AG20443 (cell line): ENCODE data around the gene GRIP2.

Source experiments
- DNase-seq: peaks from one replicate; pipeline ENCODE4 v3.0.0; 2012; ENCODE audit warnings: low spot score, mixed read lengths

The GRIP2 gene

GRCh38 chr3:14561051-14561960 lies 21.2 kb upstream of the GRIP2 start:
- DNase-seq: peak; percentile 79

DNA sequence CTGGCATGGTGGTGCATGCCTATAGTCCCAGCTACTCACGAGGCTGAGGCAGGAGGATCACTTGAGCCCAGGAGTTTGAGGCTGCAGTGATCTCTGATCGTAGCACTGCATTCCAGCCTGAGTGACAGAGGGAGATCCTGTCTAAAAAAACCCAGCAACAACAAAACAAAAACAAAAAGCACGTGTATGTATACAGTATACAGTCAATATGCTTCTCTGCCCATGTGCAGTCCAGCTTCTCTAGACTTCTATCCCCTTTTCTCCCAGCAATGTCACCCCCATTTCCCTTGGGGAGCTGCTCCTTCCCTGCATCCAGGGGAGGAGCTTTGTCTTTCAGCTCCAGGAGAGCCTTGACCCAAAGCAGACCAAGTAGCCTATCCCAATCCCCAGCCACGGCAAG lies 20.0 kb upstream of the GRIP2 start:
- DNase-seq: no peak

GRCh38 chr3:14558029-14558428 lies 17.9 kb upstream of the GRIP2 start:
- no peak for DNase-seq

- DNase-seq: no peak
Measured at GRCh38 chr3:14555835-14556234, 15.7 kb upstream of the GRIP2 start.

DNA sequence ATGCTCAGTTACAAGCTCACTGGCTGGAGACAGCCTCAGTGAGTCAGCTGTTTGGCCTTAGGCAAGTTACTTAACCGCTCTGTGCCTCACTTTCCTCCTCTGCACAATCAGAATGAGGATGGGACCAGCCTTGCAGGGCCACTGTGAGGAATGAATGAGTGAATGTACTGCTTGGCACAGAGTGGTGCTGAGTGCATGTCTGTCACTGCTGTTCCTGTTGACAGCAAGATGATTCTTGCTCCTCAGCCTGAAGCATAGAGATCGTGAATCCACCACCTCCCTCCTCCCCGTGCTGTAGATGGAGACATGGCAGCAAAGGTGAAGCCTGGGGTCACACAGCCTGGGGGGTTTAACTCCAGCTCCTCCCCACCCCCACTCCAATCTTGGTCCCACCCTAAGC lies 14.6 kb upstream of the GRIP2 start:
- no peak for DNase-seq

- DNase-seq: no peak
Measured at GRCh38 chr3:14553871-14554270, 13.7 kb upstream of the GRIP2 start.

DNA sequence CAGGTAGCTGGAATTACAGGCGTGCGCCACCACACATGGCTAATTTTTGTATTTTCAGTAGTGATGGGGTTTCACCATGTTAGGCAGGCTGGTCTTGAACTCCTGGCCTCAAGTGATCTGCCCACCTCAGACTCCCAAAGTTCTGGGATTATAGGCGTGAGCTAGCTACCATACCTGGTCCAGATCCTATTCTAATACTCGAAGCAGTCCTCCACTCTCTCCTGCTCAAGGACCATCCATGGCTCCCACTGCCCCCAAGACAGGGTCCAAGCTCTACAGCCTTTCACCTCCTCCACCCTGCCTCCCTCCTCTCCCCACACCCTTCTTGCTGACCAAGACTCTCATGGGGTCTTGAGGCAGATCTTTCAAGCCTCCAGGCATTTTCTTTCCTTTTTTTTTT lies 12.6 kb upstream of the GRIP2 start:
- no peak for DNase-seq

- DNase-seq: no peak
Measured at GRCh38 chr3:14552041-14552648, 12.0 kb upstream of the GRIP2 start.

- peak; percentile 77 for DNase-seq
Measured at GRCh38 chr3:14550651-14551611, 10.8 kb upstream of the GRIP2 start.

DNA sequence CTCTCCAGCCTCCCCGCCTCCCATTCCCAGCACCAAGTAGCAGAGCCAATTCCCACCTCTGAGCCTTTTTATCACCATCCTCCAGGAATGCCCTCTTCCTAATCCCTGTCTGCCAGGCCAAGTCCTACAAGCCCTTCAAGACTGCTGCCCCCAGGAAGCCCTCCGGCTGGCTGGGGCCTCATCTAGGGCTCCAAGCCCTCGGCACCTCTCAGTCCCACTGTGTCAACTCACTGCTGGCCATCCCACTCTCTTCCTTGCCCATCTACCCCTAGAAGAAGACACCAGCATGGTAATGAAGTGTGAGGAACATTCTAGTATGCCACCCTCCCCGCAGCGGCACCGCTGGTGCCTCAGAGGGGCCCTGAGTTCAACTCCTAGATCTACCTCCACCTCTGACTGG lies 10.0 kb upstream of the GRIP2 start:
- DNase-seq: no peak

- peak; percentile 50 for DNase-seq
Measured at GRCh38 chr3:14549256-14549919, 9.2 kb upstream of the GRIP2 start.

GRCh38 chr3:14548321-14548729 lies 8.2 kb upstream of the GRIP2 start:
- peak; percentile 84 for DNase-seq

DNA sequence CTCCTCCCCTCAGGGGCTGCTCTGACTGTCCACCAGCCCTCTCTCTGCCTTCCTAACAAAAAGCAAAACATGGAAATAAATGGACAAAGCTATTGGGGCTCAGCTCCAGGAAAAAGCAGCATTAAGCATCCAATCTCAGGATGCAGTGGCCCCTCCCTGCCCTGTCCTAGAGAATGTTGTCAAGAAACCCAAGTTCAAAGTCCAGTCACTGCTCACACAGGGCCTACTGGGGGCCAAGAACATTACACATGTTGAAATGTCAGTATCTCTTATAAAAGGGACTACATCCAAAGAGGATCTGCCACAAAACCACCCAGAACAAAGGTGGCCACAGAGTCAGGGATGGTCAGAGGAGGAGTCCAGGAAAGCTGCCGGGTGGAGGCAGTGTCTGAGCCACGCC lies 7.6 kb upstream of the GRIP2 start:
- DNase-seq: no peak

DNA sequence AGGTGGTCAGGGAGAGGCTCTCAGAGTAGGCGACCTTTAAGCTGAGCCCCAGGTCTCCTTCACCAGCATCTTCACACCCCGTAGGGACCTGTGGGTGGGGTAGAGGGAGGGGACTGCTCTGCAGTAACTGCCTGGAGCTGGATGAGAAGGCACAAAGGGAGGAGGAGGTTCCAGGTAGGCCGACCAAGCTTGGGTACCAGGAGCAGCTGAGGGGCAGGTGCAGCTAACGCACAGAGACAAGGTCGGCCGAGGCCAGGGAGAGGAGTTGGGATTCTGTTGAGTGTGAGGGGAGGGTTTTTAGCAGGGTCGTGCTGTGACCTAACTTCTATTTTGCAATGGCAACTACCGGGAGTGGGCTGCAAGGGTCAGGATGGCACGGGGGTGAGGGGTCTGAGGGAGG lies 5.9 kb upstream of the GRIP2 start:
- no peak for DNase-seq

DNA sequence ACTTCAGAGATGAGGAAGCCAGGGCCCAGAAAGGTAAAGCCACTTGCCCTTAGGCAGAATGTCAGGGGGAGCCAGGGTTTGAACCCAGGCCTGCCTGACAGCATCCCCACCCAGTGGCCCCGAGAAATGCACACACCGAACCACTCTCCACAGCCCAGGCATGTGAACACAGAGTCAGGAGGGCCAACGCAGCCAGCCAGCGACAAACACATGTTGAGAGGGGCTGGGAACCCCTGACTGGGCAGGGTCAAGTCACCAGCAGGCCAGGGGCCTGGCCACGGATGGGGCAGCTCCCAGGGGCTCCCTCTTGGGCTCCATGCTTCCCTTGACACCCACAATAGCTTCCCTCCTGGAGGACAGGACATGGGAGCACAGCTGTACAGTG lies 5.1 kb upstream of the GRIP2 start:
- DNase-seq: no peak

- no peak for DNase-seq
Measured at GRCh38 chr3:14544282-14545250, 4.4 kb upstream of the GRIP2 start.

DNA sequence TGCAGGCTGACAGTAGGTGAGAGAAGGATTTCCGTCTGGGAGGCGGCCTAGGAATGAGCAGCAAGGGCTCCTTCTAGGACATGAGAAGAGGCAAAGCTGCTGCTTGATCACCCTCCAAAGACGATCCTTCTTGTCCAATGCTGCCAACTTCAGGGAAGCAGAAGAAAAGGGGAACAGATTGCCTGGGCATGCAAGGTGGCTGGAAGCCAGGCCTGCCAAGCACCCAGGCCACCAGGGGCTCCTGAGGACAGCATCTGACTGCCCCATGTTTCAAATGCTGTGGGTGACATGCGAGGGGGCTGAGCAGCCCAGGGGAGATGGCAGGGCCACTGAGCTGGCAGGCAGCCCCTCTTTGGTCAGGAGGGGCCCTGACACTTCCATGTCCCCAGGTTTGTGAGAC lies 3.3 kb upstream of the GRIP2 start:
- DNase-seq: no peak

DNA sequence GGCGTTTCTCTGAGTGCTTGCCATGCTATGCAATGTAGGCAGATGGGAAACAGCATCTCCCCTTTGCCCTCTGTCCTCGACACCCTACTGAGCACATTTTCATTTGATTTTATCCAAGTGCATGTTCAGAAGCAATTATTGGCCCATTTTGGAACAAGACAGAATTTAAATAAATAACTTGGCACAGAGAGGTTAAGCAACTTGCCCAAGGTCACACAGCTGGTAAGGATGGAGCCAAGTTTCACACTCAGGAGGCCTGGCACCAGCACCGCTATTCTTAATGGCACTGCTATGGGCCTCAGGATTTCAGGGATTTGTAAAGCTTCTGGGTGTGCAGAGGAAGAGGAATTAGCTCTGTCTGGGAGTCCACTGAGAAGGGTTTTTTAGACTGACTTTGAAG lies 2.5 kb upstream of the GRIP2 start:
- DNase-seq: no peak

- DNase-seq: no peak
Measured at GRCh38 chr3:14541646-14542045, 1.5 kb upstream of the GRIP2 start.

DNA sequence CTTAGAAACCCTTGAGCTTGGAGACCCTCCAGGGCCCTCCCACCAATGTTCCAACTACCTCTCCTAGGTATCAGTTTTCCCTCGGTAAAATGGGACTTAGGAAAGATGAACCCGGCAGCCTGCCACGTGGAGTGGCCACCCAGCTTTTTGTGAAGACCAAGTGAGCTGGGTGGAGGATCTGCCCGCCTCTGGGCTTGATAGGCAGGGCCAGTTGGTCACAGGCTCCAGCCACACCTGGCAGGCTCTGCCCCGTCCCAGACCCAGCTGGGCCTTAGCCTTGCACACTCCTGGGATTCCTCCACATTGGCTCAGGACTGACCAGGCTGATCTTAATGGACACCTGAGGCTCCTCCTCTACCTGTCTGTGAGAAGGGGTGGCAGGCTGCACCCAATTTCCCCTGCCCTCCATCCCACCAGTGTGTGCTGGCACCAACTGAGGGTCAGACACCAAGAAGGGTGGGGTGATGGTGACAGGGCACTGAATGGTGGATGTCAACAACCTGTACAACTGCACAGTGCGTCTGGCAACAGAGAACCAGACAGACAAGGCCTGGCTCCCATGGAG lies 761 bp upstream of the GRIP2 start:
- no peak for DNase-seq

GRCh38 chr3:14539384-14539741 lies 779 bp downstream of the GRIP2 start:
- no peak for DNase-seq
